Karpas-422 (cell line): ENCODE results near the gene C1orf159. TPM values are rescaled to one million over a fixed set of nuclear protein-coding genes. Genes with fewer than 3 reads are reported as not detected.
A peak's percentile ranks its signal among the peaks of the same experiment; 100 is the strongest.
"Not testable (repeated sequence)": the region's sequence is repeated elsewhere in the genome, so short reads cannot be mapped to it uniquely, and the experiment has no call there.

Experiments
- DNase-seq: peaks from one replicate; pipeline ENCODE4 v3.0.0-alpha.2; 2015
- H2AFZ ChIP-seq: fragments of 200-600 bp; sonication (generic); 2 replicates; pipeline ENCODE4 v1.6.1; 2014; ENCODE audit warnings: antibody characterized with exemption, low read length, mixed read lengths
- H3K27ac ChIP-seq: fragments of 200-600 bp; sonication (generic); 2 replicates; pipeline ENCODE4 v1.5.1; 2014; ENCODE audit warnings: mild to moderate bottlenecking, low read length, moderate library complexity
- H3K27me3 ChIP-seq: fragments of 200-600 bp; sonication (generic); 2 replicates; pipeline ENCODE4 v1.6.1; 2014; ENCODE audit warnings: low read length, mixed read lengths
- H3K36me3 ChIP-seq: fragments of 200-600 bp; sonication (generic); 2 replicates; pipeline ENCODE4 v1.6.1; 2014; ENCODE audit warnings: low read length, mixed read lengths; ENCODE audit not compliant: insufficient read depth
- H3K4me1 ChIP-seq: fragments of 200-600 bp; sonication (generic); 2 replicates; pipeline ENCODE4 v1.6.1; 2014; ENCODE audit warnings: mild to moderate bottlenecking, low read length, mixed read lengths
- H3K4me2 ChIP-seq: fragments of 200-600 bp; sonication (generic); 2 replicates; pipeline ENCODE4 v1.6.1; 2014; ENCODE audit warnings: low read length, low read depth, mild to moderate bottlenecking; ENCODE audit not compliant: poor library complexity, severe bottlenecking
- H3K4me3 ChIP-seq: fragments of 200-600 bp; sonication (generic); 2 replicates; pipeline ENCODE4 v1.5.1; 2014; ENCODE audit warnings: mild to moderate bottlenecking, antibody characterized with exemption, low read length, mixed read lengths
- H3K79me2 ChIP-seq: fragments of 200-600 bp; sonication (generic); 2 replicates; pipeline ENCODE4 v1.6.1; 2014; ENCODE audit warnings: mild to moderate bottlenecking, low read length, mixed read lengths
- H3K9ac ChIP-seq: fragments of 200-600 bp; sonication (generic); 2 replicates; pipeline ENCODE4 v1.6.0; 2014; ENCODE audit warnings: low read length
- H3K9me2 ChIP-seq: fragments of 200-600 bp; sonication (generic), shearing (Covaris generic); replicated peaks from 2 replicates; pipeline ENCODE4 v1.6.0; 2014; ENCODE audit warnings: mild to moderate bottlenecking, low read length, moderate library complexity; ENCODE audit not compliant: insufficient read depth
- H3K9me3 ChIP-seq: fragments of 300-700, 200-600 bp; sonication (generic); 2 replicates; pipeline ENCODE4 v1.6.1; 2014; ENCODE audit warnings: low read length, mixed read lengths
- H4K20me1 ChIP-seq: fragments of 200-600 bp; sonication (generic); 2 replicates; pipeline ENCODE4 v1.6.1; 2014; ENCODE audit warnings: mild to moderate bottlenecking, antibody characterized with exemption, low read length, low read depth; ENCODE audit not compliant: insufficient read depth
- total RNA-seq: library from RNA; depleted of rRNA; stranded (reverse); fragments of >200 nt; shearing (Covaris generic); gene quantifications from 2 replicates; pipeline ENCODE4 v1.2.3, GENCODE V29; 2014; ENCODE audit warnings: low replicate concordance

Gene C1orf159
- total RNA-seq, 1 experiment from 2014 or later = 10.2 TPM

DNA sequence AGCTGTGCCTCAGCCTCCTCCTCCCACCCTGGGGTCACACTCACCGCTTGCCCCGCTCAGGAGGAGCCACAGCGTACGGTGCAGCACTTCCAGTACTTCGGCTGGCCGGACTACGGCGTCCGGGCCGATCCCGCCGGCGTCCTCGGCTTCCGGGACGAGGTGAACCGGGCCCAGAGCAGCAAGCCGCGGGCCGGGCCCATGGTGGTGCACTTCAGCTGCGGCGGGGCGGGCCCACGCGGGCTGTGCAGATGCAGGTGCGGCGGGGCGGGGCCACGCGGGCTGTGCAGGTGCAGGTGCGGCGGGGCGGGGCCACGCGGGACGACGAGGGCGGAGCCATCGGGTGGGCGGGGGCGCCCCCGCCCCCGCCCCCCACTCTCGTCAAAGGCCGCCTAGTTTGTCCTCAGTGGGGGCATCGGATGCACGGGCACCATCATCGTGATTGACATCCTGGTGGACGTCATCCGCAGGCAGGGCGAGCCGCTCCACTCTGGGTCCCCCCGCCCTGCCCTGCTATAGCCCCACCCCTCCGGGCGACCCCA, 47.3 kb downstream of the C1orf159 start:
- H3K9me2 ChIP-seq = no peaks in the 10 kb centered on the region
- no peaks in the 10 kb centered on the region for H3K27me3 ChIP-seq
- H3K4me3 ChIP-seq = no peak overlapping the region
- H4K20me1 ChIP-seq = 0 out of 2 replicates have a peak, but pooled peaks cover 6% of the 10 kb centered on the region
- no peaks in the 10 kb centered on the region for H3K36me3 ChIP-seq
- H3K9me3 ChIP-seq = no peaks in the 10 kb centered on the region
- H3K79me2 ChIP-seq = no peaks in the 10 kb centered on the region
- no peak overlapping the region for H3K9ac ChIP-seq
- no peak overlapping the region for H2AFZ ChIP-seq
- no peak overlapping the region for H3K27ac ChIP-seq
- no peak overlapping the region for H3K4me2 ChIP-seq
- H3K4me1 ChIP-seq = peaks cover 5% of the 10 kb centered on the region
- DNase-seq = no peak

DNA sequence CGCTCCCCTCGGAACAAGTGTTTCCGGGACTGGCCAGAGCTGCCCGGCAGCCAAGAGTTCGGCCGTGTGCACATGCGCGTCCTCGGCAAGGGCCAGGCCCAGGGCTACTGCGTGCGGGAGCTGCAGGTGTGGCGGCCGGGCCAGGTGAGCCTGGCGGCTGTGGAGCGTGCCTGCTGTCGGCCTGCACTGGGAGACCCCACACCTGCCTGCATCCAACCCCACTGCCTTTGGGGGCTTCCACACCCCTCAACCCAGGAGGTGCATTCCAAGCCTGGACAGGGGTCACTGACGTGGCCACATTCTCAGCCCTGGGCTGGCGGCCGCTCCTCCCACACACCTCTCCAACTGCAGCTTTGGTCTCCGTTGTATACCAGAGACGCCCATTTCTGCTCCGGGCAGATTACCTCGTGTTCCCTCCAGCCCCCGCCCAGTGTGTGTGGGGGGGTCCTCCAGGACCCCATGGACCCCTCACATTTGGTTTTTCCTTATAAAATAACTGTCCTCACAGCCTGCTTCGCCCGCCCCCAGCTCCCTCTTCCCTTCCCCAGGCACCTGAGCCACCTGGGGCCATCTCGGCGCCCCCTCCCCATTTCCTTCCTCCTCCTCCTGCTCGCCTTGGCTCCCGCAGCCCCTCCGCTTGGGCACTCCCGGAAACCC, 47.9 kb downstream of the C1orf159 start:
- H3K9me3 ChIP-seq = no peaks in the 10 kb centered on the region
- no peak for DNase-seq
- H4K20me1 ChIP-seq = 0 out of 2 replicates have a peak, but pooled peaks cover 6% of the 10 kb centered on the region
- no peak overlapping the region for H3K4me3 ChIP-seq
- no peaks in the 10 kb centered on the region for H3K79me2 ChIP-seq
- H3K27ac ChIP-seq = no peak overlapping the region
- H3K4me2 ChIP-seq = no peak overlapping the region
- no peak overlapping the region for H2AFZ ChIP-seq
- no peaks in the 10 kb centered on the region for H3K9me2 ChIP-seq
- no peaks in the 10 kb centered on the region for H3K36me3 ChIP-seq
- H3K4me1 ChIP-seq = peaks cover 5% of the 10 kb centered on the region
- H3K27me3 ChIP-seq = no peaks in the 10 kb centered on the region
- no peak overlapping the region for H3K9ac ChIP-seq

- Histone ChIP-seq H3K4me3 (no peak overlapping the region), H2AFZ (no peak overlapping the region), H3K9me3 (no peaks in the 10 kb centered on the region), H3K4me1 (peaks cover 5% of the 10 kb centered on the region), H3K36me3 (no peaks in the 10 kb centered on the region), H3K9me2 (no peaks in the 10 kb centered on the region), H3K9ac (no peak overlapping the region), H4K20me1 (0 out of 2 replicates have a peak, but pooled peaks cover 6% of the 10 kb centered on the region), H3K4me2 (no peak overlapping the region), H3K27me3 (no peaks in the 10 kb centered on the region), H3K27ac (no peak overlapping the region), H3K79me2 (no peaks in the 10 kb centered on the region)
- no peak for DNase-seq
Measured at GRCh38 chr1:1067284-1067859, 48.5 kb downstream of the C1orf159 start.

DNA sequence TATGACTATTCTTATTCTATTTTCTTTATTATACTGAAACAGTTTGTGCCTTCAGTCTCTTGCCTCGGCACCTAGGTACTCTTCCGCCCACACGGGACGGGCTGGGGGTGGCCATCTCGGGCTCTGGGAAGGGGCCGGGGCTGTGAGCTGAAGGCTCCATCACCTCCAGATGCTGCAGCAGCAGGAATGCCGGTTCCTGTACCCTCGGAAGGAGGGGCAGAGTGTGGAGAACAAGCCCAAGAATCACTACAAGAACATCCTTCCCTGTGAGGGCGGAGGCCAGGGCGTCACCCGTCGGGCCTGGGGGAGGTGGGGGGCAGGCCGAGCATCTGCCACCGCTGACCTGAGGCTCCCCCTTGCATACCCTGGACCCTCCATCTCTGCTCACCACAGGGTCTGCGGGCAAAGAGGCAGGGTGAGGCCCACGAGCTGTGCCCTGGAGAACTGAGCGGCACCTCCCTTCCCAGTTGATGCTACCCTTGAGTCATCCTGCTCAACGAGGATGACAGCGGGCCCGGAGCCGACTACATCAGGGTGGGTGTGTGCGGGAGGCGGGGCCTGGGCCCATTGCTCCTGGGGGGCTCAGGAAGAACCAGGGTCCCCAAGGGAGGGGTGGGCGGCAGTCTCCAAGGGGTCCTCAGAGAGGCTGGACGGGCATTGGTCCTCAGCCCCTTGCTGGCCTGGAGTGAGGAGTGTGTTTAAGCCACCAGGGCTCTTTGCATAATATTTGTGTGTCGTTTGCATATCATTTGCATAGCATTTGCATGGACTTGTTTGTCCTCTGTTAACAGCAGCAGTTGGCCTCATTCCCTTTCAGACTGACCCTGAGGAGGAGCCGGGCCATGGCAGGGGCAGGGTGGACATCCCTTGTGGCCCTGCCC, 49.2 kb downstream of the C1orf159 start:
- H3K27me3 ChIP-seq = no peaks in the 10 kb centered on the region
- no peak for DNase-seq
- H3K9ac ChIP-seq = no peak overlapping the region
- no peak overlapping the region for H3K27ac ChIP-seq
- H3K4me3 ChIP-seq = no peak overlapping the region
- no peaks in the 10 kb centered on the region for H3K79me2 ChIP-seq
- no peaks in the 10 kb centered on the region for H3K9me3 ChIP-seq
- peaks cover 5% of the 10 kb centered on the region for H3K4me1 ChIP-seq
- H2AFZ ChIP-seq = no peak overlapping the region
- no peaks in the 10 kb centered on the region for H3K9me2 ChIP-seq
- H3K36me3 ChIP-seq = no peaks in the 10 kb centered on the region
- no peak overlapping the region for H3K4me2 ChIP-seq
- peaks cover 6% of the 10 kb centered on the region; the same call in 1 of the 2 replicates for H4K20me1 ChIP-seq

- H3K4me2 ChIP-seq, H2AFZ ChIP-seq, H3K36me3 ChIP-seq, H3K27me3 ChIP-seq, H3K4me3 ChIP-seq, H3K9me2 ChIP-seq, H3K4me1 ChIP-seq, DNase-seq, H3K79me2 ChIP-seq, H3K27ac ChIP-seq, H4K20me1 ChIP-seq, H3K9ac ChIP-seq, H3K9me3 ChIP-seq: not testable (repeated sequence)
Measured at GRCh38 chr1:1065940-1066304, 50.0 kb downstream of the C1orf159 start.

- H3K4me1 ChIP-seq = peaks cover 5% of the 10 kb centered on the region
- H3K9me3 ChIP-seq = no peaks in the 10 kb centered on the region
- H3K4me2 ChIP-seq = no peak overlapping the region
- H4K20me1 ChIP-seq = peaks cover 6% of the 10 kb centered on the region; the same call in 1 of the 2 replicates
- no peaks in the 10 kb centered on the region for H3K27me3 ChIP-seq
- no peaks in the 10 kb centered on the region for H3K36me3 ChIP-seq
- no peaks in the 10 kb centered on the region for H3K9me2 ChIP-seq
- no peaks in the 10 kb centered on the region for H3K79me2 ChIP-seq
- DNase-seq = no peak
- H3K27ac ChIP-seq = no peak overlapping the region
- no peak overlapping the region for H2AFZ ChIP-seq
- H3K9ac ChIP-seq = no peak overlapping the region
- no peak overlapping the region for H3K4me3 ChIP-seq
Measured at GRCh38 chr1:1065265-1065939, 50.5 kb downstream of the C1orf159 start.

DNA sequence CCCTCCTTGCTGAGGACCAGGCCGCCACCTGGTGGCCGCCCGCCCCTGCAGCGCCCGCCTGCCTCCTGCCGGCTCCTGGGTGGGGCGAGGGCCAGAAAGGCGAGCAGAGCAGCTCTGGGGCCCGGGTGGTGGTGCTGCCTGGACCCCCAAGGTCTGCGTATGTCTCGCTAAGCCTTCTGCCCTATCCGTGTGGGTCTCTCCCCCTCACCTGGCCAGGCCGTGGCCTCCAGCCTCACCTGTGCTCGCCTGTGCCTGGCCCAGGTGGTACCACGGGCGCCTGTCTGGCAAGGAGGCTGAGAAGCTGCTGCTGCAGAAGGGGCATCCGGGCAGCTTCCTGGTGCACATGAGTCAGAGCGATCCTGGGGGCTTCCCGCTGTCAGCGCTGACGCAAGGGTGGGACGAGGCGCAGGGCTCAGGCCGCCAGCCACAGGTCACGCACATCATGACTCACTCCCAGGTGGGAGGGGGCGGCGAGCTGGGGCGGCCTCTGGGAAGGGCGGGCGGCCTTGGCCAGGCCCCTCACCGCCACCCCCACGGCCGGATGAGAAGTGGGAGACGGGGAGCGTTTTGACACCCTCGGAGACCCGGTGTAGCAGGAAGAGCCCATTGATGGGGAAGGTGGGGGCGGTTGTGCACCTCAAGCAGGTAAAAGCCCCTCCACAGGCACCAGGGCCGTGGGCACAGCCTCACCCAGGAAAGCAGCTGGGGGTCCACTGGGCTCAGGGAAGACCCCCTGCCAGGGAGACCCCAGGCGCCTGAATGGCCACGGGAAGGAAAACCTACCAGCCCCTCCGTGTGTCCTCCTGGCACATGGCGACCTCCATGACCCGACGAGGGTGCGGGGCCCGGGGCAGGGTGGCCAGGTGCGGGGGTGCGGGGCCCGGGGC, 51.7 kb downstream of the C1orf159 start:
- H3K4me3 ChIP-seq = no peak overlapping the region
- no peaks in the 10 kb centered on the region for H3K36me3 ChIP-seq
- H3K9ac ChIP-seq = 0 out of 2 replicates have a peak overlapping the region, but pooled peaks have one; percentile 27
- peak; percentile 85 for DNase-seq
- no peaks in the 10 kb centered on the region for H3K27me3 ChIP-seq
- H4K20me1 ChIP-seq = peaks cover 6% of the 10 kb centered on the region; the same call in 1 of the 2 replicates
- no peaks in the 10 kb centered on the region for H3K9me2 ChIP-seq
- peak overlapping the region; percentile 32 for H3K4me2 ChIP-seq
- H3K79me2 ChIP-seq = no peaks in the 10 kb centered on the region
- H2AFZ ChIP-seq = no peak overlapping the region
- H3K27ac ChIP-seq = no peak overlapping the region
- H3K4me1 ChIP-seq = peaks cover 8% of the 10 kb centered on the region
- no peaks in the 10 kb centered on the region for H3K9me3 ChIP-seq
